Measurements from ENCODE around the gene AMN.

GRCh38 chr14:102873546-102874061 lies 48.9 kb upstream of the AMN start:
- TF ChIP-seq CTCF (IDR thresholded peaks at IDR 0.05): no peak
- no peak for TF ChIP-seq POLR2A (IDR thresholded peaks at IDR 0.05)
